Panc1 (cell line): ENCODE measurements around the gene ANO1. TPM values are rescaled to one million over a fixed set of nuclear protein-coding genes. Genes with fewer than 3 reads are reported as not detected.

Experiments
- ATAC-seq: fragments of 200-7000 bp; cut with Tn5 transposase; 2 replicates; pipeline ENCODE4 v1.9.1; 2020; ENCODE audit warnings: mild to moderate bottlenecking, moderate library complexity
- BruUV-seq: library from RNA; stranded (reverse); fragments of 400-500 nt; replicated peaks from 2 replicates; lab custom pipeline; 2021; lab: Mats Ljungman, UMichigan
- CTCF ChIA-PET: fragments of 300-600 bp; sonication (Branson Sonifier 250); formaldehyde crosslinking; loops from one replicate; lab custom pipeline; 2022; ENCODE audit warnings: antibody characterized with exemption; lab: Charles Lee
- POLR2A ChIA-PET: fragments of 300-600 bp; sonication (Branson Sonifier 250); formaldehyde crosslinking; loops from one replicate; lab custom pipeline; 2022; ENCODE audit warnings: antibody characterized with exemption; lab: Charles Lee
- DNase-seq: peaks from one replicate; pipeline ENCODE4 v3.0.0-alpha.2; 2010; ENCODE audit warnings: low read depth, low spot score
- H3K27ac ChIP-seq: 2 replicates; pipeline ENCODE4 v1.5.1; 2011; ENCODE audit warnings: mild to moderate bottlenecking, low read length, inconsistent platforms
- H3K27me3 ChIP-seq: fragments of 200-500 bp; sonication (Bioruptor generic); 2 replicates; pipeline ENCODE4 v1.6.0; 2014; ENCODE audit warnings: low read length, inconsistent platforms; ENCODE audit not compliant: control insufficient read depth, insufficient read depth
- H3K36me3 ChIP-seq: fragments of 200-500 bp; sonication (Bioruptor generic); 2 replicates; pipeline ENCODE4 v1.5.1; 2014; ENCODE audit warnings: inconsistent platforms, mild to moderate bottlenecking, low read length, moderate library complexity; ENCODE audit not compliant: control insufficient read depth, insufficient read depth
- H3K4me1 ChIP-seq: 2 replicates; pipeline ENCODE4 v1.5.1; 2011; ENCODE audit warnings: inconsistent platforms, mild to moderate bottlenecking, low read length, moderate library complexity; ENCODE audit not compliant: control insufficient read depth, insufficient read depth
- H3K4me3 ChIP-seq, 2 experiments: 2 replicates each; pipeline ENCODE4 v1.5.1; 2011 to 2012; ENCODE audit warnings: low read depth in 2 of 2, low read length in 2 of 2, mild to moderate bottlenecking in 2 of 2, inconsistent platforms in 1 of 2, moderate library complexity in 1 of 2
- H3K9me3 ChIP-seq: fragments of 200-500 bp; sonication (Bioruptor generic); 2 replicates; pipeline ENCODE4 v1.5.1; 2014; ENCODE audit warnings: low read depth, mild to moderate bottlenecking, inconsistent platforms, low read length, moderate library complexity; ENCODE audit not compliant: control insufficient read depth, insufficient read depth
- POLR2AphosphoS5 ChIP-seq: IDR thresholded peaks from 2 replicates; pipeline ENCODE4 v1.6.1; 2012; ENCODE audit warnings: mild to moderate bottlenecking, low read depth, low read length, moderate library complexity
- SIN3A ChIP-seq: IDR thresholded peaks from 2 replicates; pipeline ENCODE4 v1.6.1; 2012; ENCODE audit warnings: low read depth, mild to moderate bottlenecking, low read length, moderate library complexity, borderline replicate concordance; ENCODE audit not compliant: insufficient read depth
- TCF7L2 ChIP-seq: IDR thresholded peaks from 2 replicates; pipeline ENCODE4 v1.6.1; 2011; ENCODE audit warnings: mild to moderate bottlenecking, low read depth, low read length, inconsistent platforms
- in situ Hi-C: cut with HindIII; loops from 2 replicates; pipeline ENCODE4 v1.10.0; 2016; ENCODE audit warnings: low sequenced_read_pairs, low pct_unique_long_range_greater_than_20kb
- intact Hi-C: fragments of 100-400 bp; cut with micrococcal nuclease; formaldehyde crosslinking; loops from one replicate; pipeline ENCODE4 v1.10.0; 2022; ENCODE audit not compliant: unreplicated experiment
- total RNA-seq: library from RNA; stranded (reverse); gene quantifications from one replicate; pipeline ENCODE4 v1.2.1, GENCODE V29; 2021; ENCODE audit not compliant: unreplicated experiment
- TF ChIP-seq, protein P1 (sequence below), 2 experiments: IDR thresholded peaks; 2 replicates each; pipeline ENCODE4 v1.6.1; 2011 to 2012; ENCODE audit warnings: low read depth in 2 of 2, control low read depth in 1 of 2, low read length in 1 of 2, mild to moderate bottlenecking in 1 of 2, moderate library complexity in 1 of 2; ENCODE audit not compliant: insufficient read depth in 1 of 2
- TF ChIP-seq, protein P2 (sequence below): fragments of 450-650 bp; IDR thresholded peaks from 2 replicates; pipeline ENCODE4 v1.5.1; 2017; ENCODE audit warnings: mild to moderate bottlenecking

The ANO1 gene
- total RNA-seq, 1 experiment from 2014 or later = 2.3 TPM

- ATAC-seq (no peak), DNase-seq (no peak)
- Histone ChIP-seq H3K27me3 (no peaks in the 10 kb centered on the region), H3K4me1 (peaks cover 6% of the 10 kb centered on the region), H3K4me3 (no peak overlapping the region), H3K27ac (no peak overlapping the region), H3K36me3 (no peaks in the 10 kb centered on the region), H3K9me3 (no peaks in the 10 kb centered on the region)
- intact Hi-C loops = no loop called here
- BruUV-seq = no TSS peak
- TF ChIP-seq, protein P1, sequence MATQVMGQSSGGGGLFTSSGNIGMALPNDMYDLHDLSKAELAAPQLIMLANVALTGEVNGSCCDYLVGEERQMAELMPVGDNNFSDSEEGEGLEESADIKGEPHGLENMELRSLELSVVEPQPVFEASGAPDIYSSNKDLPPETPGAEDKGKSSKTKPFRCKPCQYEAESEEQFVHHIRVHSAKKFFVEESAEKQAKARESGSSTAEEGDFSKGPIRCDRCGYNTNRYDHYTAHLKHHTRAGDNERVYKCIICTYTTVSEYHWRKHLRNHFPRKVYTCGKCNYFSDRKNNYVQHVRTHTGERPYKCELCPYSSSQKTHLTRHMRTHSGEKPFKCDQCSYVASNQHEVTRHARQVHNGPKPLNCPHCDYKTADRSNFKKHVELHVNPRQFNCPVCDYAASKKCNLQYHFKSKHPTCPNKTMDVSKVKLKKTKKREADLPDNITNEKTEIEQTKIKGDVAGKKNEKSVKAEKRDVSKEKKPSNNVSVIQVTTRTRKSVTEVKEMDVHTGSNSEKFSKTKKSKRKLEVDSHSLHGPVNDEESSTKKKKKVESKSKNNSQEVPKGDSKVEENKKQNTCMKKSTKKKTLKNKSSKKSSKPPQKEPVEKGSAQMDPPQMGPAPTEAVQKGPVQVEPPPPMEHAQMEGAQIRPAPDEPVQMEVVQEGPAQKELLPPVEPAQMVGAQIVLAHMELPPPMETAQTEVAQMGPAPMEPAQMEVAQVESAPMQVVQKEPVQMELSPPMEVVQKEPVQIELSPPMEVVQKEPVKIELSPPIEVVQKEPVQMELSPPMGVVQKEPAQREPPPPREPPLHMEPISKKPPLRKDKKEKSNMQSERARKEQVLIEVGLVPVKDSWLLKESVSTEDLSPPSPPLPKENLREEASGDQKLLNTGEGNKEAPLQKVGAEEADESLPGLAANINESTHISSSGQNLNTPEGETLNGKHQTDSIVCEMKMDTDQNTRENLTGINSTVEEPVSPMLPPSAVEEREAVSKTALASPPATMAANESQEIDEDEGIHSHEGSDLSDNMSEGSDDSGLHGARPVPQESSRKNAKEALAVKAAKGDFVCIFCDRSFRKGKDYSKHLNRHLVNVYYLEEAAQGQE (IDR thresholded peaks at IDR 0.05; ENCODE audit: insufficient read depth in 1 of 2, low read depth in 2 of 2, low read length in 1 of 2) = no peak
- no peak for TF ChIP-seq POLR2AphosphoS5
- TF ChIP-seq TCF7L2 = no peak
- TF ChIP-seq, protein P2, sequence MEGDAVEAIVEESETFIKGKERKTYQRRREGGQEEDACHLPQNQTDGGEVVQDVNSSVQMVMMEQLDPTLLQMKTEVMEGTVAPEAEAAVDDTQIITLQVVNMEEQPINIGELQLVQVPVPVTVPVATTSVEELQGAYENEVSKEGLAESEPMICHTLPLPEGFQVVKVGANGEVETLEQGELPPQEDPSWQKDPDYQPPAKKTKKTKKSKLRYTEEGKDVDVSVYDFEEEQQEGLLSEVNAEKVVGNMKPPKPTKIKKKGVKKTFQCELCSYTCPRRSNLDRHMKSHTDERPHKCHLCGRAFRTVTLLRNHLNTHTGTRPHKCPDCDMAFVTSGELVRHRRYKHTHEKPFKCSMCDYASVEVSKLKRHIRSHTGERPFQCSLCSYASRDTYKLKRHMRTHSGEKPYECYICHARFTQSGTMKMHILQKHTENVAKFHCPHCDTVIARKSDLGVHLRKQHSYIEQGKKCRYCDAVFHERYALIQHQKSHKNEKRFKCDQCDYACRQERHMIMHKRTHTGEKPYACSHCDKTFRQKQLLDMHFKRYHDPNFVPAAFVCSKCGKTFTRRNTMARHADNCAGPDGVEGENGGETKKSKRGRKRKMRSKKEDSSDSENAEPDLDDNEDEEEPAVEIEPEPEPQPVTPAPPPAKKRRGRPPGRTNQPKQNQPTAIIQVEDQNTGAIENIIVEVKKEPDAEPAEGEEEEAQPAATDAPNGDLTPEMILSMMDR = no peak
- TF ChIP-seq SIN3A = no peak
- in situ Hi-C loops = no loop called here
- ChIA-PET CTCF (no interaction called here), POLR2A (no interaction called here)
These were observed 19.9 kb downstream of the ANO1 start for GRCh38 chr11:70097783-70098563.

- Histone ChIP-seq H3K4me1 (peaks cover 6% of the 10 kb centered on the region), H3K9me3 (no peaks in the 10 kb centered on the region), H3K27ac (no peak overlapping the region), H3K4me3 (no peak overlapping the region), H3K36me3 (no peaks in the 10 kb centered on the region), H3K27me3 (no peaks in the 10 kb centered on the region)
- in situ Hi-C loops = no loop called here
- no TSS peak for BruUV-seq
- TF ChIP-seq SIN3A (no peak), TCF7L2 (no peak), POLR2AphosphoS5 (no peak)
- TF ChIP-seq, protein P1 (IDR thresholded peaks at IDR 0.05; ENCODE audit: insufficient read depth in 1 of 2, low read depth in 2 of 2, low read length in 1 of 2) = no peak
- TF ChIP-seq, protein P2 = no peak
- CTCF ChIA-PET = no interaction called here
- DNase-seq (no peak), ATAC-seq (no peak)
- intact Hi-C loops = no loop called here
- POLR2A ChIA-PET = no interaction called here
These were observed 20.8 kb downstream of the ANO1 start for GRCh38 chr11:70098936-70099335.
